GM04504 (cell line): ENCODE results near the gene HASPIN.

Experiments
- DNase-seq: peaks from one replicate; pipeline ENCODE4 v3.0.0-alpha.2; 2012; ENCODE audit warnings: low read depth

The HASPIN gene

DNA sequence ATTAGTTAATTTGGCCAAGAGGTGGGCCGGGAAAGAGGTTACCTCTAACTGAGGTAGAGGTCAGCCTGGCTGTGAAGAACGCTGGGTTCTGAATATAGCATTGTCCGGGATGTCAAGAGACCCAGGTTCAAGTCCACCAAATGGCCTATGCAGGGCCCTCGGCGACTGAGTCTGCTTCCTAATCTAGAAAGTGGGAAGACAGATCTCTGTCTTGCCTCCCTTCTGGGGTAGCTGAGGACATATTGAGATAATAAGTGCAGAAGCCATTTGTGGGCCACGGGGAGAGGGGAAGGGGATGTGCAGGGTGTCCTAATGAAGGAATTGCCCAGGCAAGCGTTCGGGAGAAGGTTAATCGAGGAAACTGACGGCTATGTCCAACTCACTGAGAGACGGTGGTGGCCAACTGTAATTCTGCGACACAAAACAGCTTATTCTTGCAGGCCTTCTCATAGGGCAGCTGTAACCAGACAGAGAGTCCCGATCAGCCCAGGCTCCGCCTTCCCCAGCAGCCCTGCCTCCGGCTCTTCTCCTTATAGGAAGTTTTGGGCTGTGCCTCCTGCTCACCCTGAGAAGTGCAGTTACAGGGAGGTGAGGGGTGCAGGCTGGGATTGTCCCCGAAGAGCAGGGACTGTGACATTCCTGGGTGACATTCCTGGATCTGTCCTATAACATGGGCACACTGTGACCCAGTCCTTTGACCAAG lies 15.9 kb downstream of the HASPIN start:
- DNase-seq, result no peak

DNA sequence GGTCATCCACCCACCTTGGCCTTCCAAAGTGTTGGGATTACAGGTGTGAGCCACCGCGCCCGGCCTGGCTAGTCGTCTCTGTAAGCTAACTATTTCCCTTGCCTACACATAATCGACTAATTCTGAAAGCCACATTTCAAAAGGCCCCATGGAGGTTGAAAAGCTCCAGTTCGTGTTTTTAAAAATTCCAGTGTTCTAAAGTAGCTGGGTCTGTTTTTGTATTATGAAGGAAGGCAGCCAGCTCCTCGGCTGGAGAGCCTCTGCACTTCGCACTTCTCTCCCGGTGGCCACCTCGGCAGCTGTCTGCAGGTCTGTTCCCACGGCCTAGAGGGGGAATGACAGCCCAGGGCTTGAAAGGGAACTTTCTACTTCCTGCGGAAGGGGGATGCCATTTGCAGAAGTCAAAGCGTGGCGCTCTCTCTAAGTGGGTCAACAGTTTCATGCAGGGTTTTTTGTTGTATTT lies 16.9 kb downstream of the HASPIN start:
- no peak for DNase-seq

DNA sequence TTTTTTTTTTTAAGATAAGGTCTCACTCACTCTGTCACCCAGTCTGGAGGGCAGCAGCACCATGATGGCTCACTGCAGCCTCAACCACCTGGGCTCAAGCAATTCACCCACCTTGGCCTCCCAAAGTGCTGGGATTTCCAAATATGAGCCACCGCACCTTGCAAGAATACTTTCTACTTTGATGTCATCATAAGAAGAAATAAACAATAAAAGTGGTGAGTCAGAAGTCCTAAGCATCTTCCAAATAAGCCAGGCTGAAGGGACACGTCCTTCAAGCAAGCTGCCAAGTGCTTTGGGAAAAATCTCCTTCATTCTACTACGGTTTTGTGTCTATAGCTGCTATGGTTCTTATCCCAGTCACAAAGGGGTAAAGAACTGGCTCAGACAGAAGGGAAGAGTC lies 20.3 kb downstream of the HASPIN start:
- no peak for DNase-seq

DNA sequence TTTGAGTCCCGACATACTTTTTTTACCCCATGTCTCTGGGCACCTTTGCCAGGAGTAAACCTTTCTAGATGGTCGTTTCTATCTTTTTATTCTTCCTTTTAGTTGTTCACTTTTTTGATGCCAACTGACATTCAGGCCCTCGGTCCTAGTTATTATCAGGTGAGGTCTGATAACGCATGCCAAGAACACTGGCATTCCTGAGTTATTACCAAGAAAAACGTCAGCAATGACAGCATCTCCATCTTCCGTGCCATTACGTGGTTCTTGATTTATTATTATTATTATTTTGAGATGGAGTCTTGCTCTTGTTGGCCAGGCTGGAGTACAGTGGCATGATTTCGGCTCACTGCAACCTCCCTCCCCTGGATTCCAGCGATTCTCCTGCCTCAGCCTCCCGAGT lies 21.4 kb downstream of the HASPIN start:
- DNase-seq, result no peak

DNA sequence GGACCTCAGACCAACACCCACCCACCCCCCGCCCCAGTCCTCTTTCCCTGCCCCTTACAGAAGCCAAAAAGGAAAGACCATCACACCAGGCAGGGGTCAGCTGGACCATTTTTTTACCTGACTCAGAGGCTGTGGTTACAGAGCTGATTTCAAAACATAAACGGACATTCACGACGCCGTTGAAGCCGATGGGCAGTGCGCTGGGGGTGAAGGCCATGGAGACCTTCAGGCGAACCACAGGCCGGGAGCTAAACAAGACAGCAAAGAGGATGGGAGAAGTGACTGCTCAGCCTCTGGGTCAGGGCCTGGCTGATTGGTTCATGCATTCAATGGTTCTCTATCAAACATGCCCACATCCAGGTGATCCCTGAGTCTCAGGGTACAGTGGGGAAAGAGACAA lies 24.1 kb downstream of the HASPIN start:
- DNase-seq, result no peak

DNA sequence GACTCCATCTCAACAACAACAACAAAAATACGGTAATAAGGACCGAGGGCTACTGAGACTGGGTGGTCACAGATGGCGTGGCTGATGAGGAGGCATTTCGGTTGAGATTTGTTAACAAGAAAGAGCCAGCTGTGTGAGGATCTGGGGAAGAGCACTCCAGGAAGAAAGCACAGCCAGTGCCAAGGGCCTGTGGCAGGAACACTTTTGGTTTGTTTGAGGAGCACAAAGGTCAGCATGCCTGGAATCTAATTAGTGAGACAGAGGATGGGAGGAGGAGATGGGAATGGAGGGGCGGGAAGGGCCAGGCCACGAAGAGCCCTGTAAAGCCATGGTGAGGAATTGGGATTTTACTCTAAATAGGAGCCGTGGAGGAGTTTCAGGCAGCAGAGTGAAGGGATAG lies 24.9 kb downstream of the HASPIN start:
- DNase-seq, result no peak

DNA sequence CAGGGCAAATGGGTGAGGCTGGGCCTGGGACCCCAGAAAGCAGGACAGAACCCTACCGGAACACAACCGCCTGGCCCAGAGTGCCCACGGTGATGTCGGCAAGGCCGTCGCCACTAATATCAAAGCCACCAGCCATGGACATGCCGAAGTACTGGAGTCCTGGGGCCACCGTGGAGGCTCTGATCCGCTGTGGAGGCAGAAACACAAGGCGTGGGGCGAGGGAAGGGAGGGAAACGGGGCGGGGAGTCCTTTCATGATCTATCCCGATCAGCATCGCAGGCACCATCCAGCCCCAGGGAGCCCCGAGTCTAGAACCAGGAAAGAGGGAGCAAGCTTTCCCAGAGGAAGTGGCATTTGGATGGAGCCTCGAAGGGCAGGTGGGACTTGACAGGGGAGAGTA lies 26.6 kb downstream of the HASPIN start:
- no peak for DNase-seq

DNA sequence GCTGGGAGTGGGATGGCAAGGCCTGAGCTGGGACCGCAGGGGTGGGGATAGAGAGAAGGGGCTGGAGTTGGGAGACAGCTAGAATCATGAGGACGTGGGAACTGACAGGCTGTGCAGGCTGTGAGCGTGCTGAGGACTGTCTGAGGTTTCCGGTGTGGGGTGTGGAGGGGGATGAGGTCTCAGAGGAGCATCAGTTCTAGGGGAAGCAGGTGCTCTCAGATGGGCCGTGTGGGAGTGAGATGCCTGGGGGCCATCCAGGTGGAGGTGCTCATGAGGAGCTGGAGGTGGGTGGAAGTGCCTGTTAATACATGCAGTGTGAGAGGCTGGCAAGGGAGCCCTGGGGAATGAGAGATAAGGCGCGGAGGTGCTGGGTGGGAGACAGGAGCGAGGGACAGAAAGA lies 27.2 kb downstream of the HASPIN start:
- no peak for DNase-seq

DNA sequence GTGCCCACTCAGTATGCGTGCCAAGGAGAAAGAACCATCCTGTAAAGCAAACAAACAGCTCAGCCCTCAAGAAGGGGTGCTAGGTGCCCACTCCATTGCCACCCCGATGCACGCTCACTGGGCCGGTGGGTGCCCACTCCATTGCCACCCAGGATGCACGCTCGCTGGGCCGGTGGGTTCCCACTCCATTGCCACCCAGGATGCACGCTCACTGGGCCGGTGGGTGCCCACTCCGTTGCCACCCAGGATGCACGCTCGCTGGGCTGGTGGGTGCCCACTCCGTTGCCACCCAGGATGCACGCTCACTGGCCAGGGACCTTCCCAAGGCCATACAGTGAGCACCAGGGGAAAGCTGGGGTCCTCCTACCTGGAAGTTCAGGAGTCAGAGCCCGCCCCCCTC lies 28.1 kb downstream of the HASPIN start:
- no peak for DNase-seq

DNA sequence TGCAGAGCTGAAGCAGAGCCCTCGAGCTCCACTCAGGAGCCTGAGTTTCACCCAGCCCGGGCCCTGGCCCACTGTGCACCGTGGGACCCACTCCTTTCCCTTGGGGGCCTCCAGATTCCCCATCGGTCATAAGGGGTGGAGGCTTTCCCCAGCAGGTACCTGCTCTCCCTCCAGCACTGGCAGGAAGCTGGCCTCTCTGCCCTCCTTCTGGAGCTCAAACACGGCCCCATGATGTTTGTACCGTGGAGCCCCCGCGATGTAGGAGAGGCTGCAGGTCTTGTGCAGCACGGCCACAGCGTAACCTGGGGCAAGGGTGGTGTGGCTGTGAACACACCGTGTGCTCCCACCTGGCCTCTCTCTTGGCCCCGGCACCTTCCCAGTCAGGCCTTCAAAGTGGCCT lies 29.9 kb downstream of the HASPIN start:
- DNase-seq, result no peak

DNA sequence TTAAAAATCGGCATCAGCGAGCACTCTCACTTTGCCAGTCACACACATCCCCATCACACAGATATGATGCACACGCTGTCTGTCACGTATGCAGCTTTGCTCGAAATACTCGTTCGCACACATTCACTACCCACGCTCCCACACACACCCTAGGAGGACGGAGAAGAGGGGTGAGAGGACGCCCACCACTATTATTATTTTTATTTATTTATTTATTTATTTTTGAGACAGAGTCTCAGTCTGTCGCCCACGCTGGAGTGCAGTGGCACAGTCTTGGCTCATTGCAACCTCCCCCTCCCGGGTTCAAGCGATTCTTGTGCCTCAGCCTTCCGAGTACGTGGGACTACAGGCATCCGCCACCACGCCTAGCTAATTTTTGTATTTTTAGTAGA lies 30.4 kb downstream of the HASPIN start:
- no peak for DNase-seq

DNA sequence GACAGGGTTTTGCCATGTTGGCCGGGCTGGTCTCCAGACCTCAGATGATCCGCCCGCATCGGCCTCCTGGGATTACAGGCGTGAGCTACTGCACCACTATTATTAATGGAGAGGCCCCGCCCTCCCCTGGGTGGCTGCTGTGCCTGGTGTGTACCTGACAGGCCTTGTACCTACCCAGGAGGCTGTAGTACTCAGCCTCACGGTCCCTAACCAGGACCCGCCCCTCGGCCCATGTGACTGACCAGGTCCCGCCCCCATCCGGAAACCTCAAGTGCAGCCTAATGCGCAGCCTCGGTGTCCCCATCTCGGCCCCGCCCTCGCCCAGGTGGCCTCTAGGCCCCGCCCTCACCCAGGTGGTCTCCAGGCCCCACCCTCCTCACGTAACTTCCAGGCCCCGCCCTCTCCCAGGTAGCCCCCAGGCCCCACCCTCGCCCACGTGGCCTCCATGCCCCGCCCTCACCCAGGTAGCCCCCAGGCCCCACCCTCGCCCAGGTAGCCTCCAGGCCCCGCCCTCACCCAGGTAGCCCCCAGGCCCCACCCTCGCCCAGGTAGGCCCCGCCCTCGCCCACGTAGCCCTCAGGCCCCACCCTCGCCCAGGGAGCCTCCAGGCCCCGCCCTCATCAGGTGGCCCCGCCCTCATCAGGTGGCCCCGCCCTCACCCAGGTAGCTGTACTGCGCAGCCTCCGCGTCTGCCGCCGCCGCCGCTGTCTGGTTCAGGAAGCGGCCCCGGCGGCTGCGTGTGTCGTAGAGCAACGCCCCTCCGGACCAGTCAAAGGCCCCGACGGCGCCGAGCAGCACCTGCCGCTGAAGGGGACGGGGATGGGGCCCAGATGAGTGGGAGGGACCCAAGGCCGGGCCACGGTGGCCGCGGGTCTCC lies 31.0 kb downstream of the HASPIN start:
- DNase-seq, result no peak

DNA sequence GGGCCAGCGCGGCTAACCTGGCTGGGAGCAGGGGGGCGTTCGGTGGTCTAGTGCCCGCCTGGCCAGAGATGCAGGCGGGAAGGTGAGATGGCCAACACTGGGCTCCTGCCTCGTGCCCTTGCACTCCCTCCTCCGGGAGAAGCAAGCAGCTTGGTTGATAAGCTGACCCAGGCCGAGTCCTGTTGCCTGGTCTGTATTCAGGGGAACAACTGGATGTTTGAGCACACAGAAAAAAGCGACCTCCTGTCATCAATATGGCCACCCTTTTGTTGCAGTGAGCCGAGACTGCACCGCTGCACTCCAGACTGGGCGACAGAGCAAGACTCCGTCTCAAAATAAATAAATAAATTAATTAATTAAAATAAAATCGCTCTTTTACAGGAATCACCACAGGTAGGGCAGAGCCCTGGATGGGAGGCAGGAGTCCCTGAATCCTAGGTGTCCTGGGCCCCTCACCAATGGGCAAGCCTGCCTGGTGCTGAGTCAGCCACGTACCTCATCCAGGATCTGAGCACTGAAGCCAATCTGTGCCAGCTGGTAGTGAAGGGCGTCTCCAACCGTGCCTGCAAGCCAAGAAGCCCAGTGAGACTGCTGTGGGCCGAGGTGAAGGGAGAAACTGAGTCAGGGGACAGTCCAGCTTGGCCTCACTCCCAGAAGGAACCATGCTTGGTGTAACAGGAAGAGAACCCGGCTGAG lies 31.8 kb downstream of the HASPIN start:
- no peak for DNase-seq

DNA sequence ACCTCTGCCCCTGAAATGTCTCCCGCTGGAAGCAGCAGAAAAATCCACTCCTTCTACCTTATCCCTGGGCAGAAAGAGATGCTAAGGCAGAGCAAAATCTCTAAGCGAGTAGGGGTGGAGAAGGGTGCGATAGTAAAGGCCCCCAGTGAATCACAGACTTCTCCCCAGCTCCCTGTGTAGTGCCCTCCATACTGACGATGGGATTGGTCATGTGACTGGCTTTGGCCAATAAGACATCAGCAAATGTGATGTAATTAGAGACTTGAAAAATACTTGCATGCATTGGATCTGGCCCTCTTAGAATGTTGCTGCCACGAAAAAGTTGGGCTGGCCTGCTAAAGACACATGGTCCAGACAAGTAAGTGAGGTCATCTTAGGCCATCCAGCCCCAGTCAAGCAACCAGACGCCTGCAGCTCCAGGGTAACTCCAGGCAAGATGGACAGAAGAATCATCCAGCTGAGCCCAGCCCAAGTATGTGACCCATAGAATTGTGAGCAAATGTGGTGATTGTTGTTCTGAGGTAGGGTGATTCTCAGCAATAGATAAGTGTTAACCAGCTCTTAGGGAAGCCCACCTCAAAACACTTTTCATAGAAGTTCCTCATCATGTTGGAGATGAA lies 36.0 kb downstream of the HASPIN start:
- no peak for DNase-seq

DNA sequence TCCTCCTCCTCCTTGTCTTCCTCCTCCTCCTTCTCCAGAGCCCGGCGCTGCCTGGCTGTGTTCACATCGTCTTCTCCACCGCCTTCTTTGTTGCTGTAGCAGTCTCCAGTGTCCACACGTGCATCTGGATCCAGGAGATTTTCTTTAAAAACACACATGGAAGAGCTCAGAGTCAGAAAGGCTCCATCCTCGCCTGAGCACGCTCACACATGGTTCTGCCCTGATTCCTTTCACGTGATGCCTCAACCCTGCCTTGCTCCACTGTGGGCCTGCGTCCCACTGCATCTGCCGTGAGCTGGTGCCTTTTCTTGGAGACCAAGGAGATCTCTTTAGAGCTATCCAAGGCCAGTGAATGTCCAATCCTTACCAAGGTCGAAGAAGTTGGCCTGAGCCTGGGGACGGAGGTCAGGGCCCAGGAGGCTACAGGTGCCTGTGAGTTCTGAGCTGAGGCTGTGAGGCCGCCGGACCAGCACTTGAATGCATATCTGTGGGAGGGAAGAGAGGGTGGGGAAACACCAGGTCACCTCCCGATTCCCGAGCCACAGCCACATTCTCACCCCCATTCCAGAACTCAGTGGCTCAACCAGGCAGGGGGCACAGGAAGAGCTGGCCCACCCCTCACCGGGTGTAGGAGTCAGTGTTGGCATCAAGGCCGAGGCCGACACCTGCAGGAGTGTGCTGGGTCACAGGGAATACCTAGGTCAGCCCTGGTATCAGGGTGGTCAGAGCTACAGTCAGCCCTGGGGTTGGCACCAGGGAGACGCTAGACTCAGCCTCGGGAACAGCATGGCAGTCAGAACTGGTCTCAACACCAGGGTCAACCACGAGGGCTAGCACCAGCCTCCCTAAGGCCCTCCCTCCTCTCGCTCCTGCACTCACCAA lies 37.6 kb downstream of the HASPIN start:
- no peak for DNase-seq

DNA sequence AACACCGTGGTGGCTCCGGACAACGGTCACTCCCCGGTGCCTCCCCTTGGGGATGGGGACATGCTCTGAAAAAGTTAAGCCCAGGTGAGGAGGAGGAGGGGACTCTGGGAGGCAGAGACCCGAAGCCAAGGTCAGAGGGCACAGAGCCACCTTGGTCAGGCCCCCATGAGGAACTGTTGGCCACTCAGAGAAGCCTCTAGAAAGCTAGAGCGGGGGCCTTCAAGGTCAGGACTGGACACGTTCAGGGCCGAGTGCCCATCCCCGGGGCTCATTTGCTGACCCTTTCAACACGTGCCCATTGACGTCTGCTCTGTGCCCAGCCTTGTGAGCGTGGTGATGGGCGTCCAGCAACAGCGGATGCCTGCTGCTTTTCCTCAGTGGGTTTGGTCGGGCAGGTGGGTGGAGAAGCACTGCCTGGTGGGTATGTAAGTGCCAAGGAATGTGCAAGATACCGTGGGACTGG lies 38.2 kb downstream of the HASPIN start:
- no peak for DNase-seq

DNA sequence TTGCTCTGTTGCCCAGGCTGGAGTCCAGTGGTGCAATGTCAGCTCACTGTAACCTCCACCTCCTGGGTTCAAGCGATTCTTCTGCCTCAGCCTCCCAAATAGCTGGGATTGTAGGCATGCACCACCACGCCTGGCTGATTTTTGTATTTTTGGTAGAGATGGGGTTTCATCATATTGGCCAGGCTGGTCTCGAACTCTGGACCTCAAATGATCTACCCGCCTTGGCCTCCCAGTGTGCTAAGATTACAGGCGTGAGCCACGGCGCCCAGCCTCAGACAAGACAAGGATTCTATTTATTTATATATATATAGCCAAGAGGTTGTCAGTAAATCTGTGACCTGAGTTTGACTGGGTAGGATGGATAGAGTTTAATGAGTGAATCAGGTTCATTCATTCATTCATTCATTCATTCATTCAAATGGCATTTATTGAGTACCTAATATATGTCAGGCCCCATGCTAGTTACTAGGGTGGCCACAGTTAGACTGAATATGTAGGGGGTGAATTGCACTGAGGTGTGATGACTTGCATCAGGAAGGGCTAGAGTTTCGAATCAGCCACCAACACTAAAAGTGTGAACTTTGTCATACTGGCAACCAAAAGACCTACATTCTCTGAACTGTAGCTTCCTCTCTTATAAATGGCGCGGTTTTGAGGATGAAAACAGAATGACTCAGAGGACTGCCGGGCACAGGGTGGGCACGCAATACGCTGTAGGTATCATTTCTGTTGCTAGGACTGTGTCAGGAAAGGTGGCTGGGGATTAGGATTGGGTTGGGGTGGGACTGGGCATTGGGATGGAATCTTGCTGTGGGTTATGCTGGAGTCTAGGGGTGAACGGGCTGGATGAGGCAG lies 39.4 kb downstream of the HASPIN start:
- DNase-seq, result no peak

DNA sequence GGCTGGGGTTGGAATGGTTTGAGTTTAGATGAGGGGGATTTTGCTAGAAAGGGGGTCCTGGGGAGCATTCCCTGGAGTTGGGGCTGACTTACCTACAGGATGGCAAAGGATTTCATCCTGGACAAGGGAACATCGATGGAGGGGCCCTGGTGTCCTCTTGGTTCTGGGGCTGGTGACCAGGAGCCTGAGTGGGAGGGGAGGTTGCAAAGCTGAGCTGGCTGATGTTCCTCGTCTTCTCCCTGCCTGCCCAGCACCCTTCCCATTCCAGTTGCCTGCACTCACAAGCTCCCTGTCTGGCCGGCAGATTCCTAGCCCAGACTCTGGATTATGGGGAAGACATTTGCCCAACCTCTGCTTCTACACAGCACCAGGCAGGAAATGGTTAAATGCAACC lies 40.1 kb downstream of the HASPIN start:
- no peak for DNase-seq

DNA sequence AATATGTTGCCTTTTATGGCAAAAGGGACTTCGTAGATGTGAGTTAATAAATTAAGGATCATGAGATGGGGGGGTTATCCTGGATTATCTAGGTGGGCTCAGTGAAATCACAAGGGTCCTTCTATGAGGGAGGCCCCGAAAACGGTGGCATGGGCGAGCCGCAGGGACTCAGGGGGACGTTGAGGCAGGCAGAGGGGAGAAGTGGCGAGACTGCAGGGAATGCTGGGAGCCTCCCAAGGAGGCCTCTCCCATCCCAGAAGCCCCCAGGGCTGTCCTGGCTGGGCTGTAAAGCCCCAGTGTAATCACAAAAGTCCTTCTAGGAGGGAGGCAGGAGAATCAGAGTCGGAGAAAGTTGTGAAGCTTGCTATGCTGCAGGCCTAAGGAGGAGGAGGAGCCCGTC lies 42.3 kb downstream of the HASPIN start:
- no peak for DNase-seq

DNA sequence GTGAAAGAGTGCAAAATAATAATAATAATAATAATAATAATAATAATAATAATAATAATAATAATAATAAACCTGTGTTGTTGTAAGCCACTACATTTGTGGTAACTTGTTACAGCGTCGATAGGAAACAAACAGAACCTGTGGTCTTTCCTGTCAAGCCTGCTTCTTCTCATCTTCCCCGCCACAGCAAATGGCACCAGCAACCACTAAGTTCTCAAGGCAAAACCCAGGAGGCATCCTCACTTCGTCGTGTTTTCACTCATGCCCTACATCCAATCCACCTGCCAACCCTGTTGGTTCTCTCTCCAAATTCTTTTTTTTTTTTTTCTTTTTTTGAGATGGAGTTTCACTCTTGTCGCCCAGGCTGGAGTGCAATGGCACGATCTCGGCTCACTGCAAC lies 43.1 kb downstream of the HASPIN start:
- DNase-seq, result no peak
